HepG2 (cell line): ENCODE measurements around the gene TRPC4AP. TPM values are rescaled to one million over a fixed set of nuclear protein-coding genes. Genes with fewer than 3 reads are reported as not detected.

Source experiments
- ATAC-seq: fragments of 200-7000 bp; cut with Tn5 transposase; 3 replicates; pipeline ENCODE4 v1.9.1; 2020; ENCODE audit warnings: mild to moderate bottlenecking, moderate library complexity
- BruUV-seq: library from RNA; stranded (reverse); fragments of 400-500 nt; replicated peaks from 2 replicates; lab custom pipeline; 2021; lab: Mats Ljungman, UMichigan
- CTCF ChIA-PET: fragments of 300-600 bp; formaldehyde crosslinking; extraction: SDS; loops from one replicate; lab custom pipeline; 2021; ENCODE audit warnings: low total read pairs, inconsistent platforms, low intra/inter-chr PET ratio; lab: Yijun Ruan, JAX
- POLR2A ChIA-PET: fragments of 350-600 bp; sonication (Branson Sonifier 250); formaldehyde crosslinking; loops from one replicate; lab custom pipeline; 2020; ENCODE audit warnings: antibody characterized with exemption, inconsistent platforms; lab: Yijun Ruan, JAX
- DNase-seq: peaks from one replicate; pipeline ENCODE4 v3.0.0-alpha.2; 2015; ENCODE audit warnings: low spot score
- FAIRE-seq: peaks from 3 replicates; lab custom pipeline; 2011; peaks lifted over from hg19 to GRCh38; lab: Jason Lieb, UNC
- H2AFZ ChIP-seq: one replicate; pipeline ENCODE4 v1.6.1; 2011; ENCODE audit warnings: low read length, inconsistent platforms
- H3K27ac ChIP-seq: fragments of 300-600 bp; 3 replicates; pipeline ENCODE4 v1.8.0; 2011; ENCODE audit warnings: mixed run types, mild to moderate bottlenecking, mixed read lengths, low read length, inconsistent platforms; ENCODE audit not compliant: insufficient read depth; ENCODE audit errors: extremely low read length
- H3K27me3 ChIP-seq, 2 experiments: fragments of 200-600 bp in 1 of 2; 2 replicates in 1 of 2; 3 replicates in 1 of 2; pipeline versions ENCODE4 v1.6.0 to v1.8.0; 2011; ENCODE audit warnings: low read length in 2 of 2, mild to moderate bottlenecking in 2 of 2, moderate library complexity in 2 of 2, inconsistent platforms in 1 of 2; ENCODE audit not compliant: insufficient read depth in 2 of 2, control insufficient read depth in 1 of 2
- H3K36me3 ChIP-seq, 2 experiments: fragments of 200-600 bp in 1 of 2; replicated peaks in 1 of 2; 2 replicates in 1 of 2; 3 replicates in 1 of 2; pipeline versions ENCODE4 v1.5.1 to v1.8.0; 2011; ENCODE audit warnings: low read length in 2 of 2, inconsistent platforms in 1 of 2; ENCODE audit not compliant: insufficient read depth in 2 of 2, control insufficient read depth in 1 of 2
- H3K4me1 ChIP-seq: 2 replicates; pipeline ENCODE4 v1.5.1; 2012; ENCODE audit warnings: low read length, inconsistent platforms; ENCODE audit not compliant: insufficient read depth
- H3K4me2 ChIP-seq: 2 replicates; pipeline ENCODE4 v1.6.0; 2011; ENCODE audit warnings: low read depth, low read length, inconsistent platforms
- H3K4me3 ChIP-seq, 3 experiments: fragments of 200-600 bp in 1 of 3; sonication (generic), shearing (Covaris generic) in 1 of 3; replicated peaks in 1 of 3; 2 replicates each; pipeline ENCODE4 v1.5.1; 2011 to 2016; ENCODE audit warnings: low read length in 3 of 3, inconsistent platforms in 2 of 3, low read depth in 2 of 3, mild to moderate bottlenecking in 2 of 3, control low read depth in 1 of 3, mixed read lengths in 1 of 3; ENCODE audit not compliant: insufficient read depth in 1 of 3
- H3K79me2 ChIP-seq: one replicate; pipeline ENCODE4 v1.6.1; 2011; ENCODE audit warnings: low read length, inconsistent platforms; ENCODE audit not compliant: insufficient read depth
- H3K9ac ChIP-seq: 2 replicates; pipeline ENCODE4 v1.6.0; 2011; ENCODE audit warnings: mild to moderate bottlenecking, low read depth, low read length, inconsistent platforms; ENCODE audit not compliant: insufficient read depth
- H3K9me3 ChIP-seq: 2 replicates; pipeline ENCODE4 v1.5.1; 2012; ENCODE audit warnings: mild to moderate bottlenecking, low read length
- H4K20me1 ChIP-seq: 2 replicates; pipeline ENCODE4 v1.6.0; 2011; ENCODE audit warnings: inconsistent platforms, mild to moderate bottlenecking, low read length, moderate library complexity; ENCODE audit not compliant: insufficient read depth
- BHLHE40 ChIP-seq: IDR thresholded peaks from 2 replicates; pipeline ENCODE4 v1.6.1; 2011; ENCODE audit warnings: low read length, improper control_type of control experiment
- CEBPB ChIP-seq: IDR thresholded peaks from 2 replicates; pipeline ENCODE4 v1.6.1; 2011; ENCODE audit warnings: low read depth, low read length, improper control_type of control experiment, borderline replicate concordance
- KDM1A ChIP-seq: IDR thresholded peaks from 2 replicates; pipeline ENCODE4 v1.6.1; 2016; ENCODE audit warnings: missing compliant biosample characterization
- MAZ ChIP-seq, 2 experiments: sonication (generic) in 1 of 2; formaldehyde crosslinking in 1 of 2; IDR thresholded peaks; 2 replicates each; pipeline versions ENCODE4 v1.5.0 to v1.6.1; 2012 to 2020; ENCODE audit warnings: low read depth in 2 of 2, mild to moderate bottlenecking in 2 of 2, borderline replicate concordance in 1 of 2, improper control_type of control experiment in 1 of 2, low read length in 1 of 2, missing genetic modification reagents in 1 of 2, moderate library complexity in 1 of 2
- MEF2D ChIP-seq: sonication (generic); formaldehyde crosslinking; IDR thresholded peaks from 2 replicates; pipeline ENCODE4 v1.5.1; 2020; ENCODE audit warnings: mild to moderate bottlenecking, missing genetic modification reagents
- MXD1 ChIP-seq: sonication (generic); formaldehyde crosslinking; IDR thresholded peaks from 2 replicates; pipeline ENCODE4 v1.4.0; 2020; ENCODE audit warnings: mild to moderate bottlenecking, missing genetic modification reagents
- NCOR1 ChIP-seq: fragments of 200-600 bp; sonication (generic); IDR thresholded peaks from 2 replicates; pipeline ENCODE4 v1.7.0; 2017; ENCODE audit warnings: antibody characterized with exemption, low read length, borderline replicate concordance
- PAF1 ChIP-seq: IDR thresholded peaks from 2 replicates; pipeline ENCODE4 v1.6.1; 2016; ENCODE audit warnings: missing genetic modification reagents, missing compliant biosample characterization
- PAX8 ChIP-seq: sonication (generic); formaldehyde crosslinking; IDR thresholded peaks from 2 replicates; pipeline ENCODE4 v1.8.0; 2022; ENCODE audit warnings: mild to moderate bottlenecking, missing genetic modification reagents, borderline replicate concordance
- PHB2 ChIP-seq: fragments of 450-650 bp; IDR thresholded peaks from 2 replicates; pipeline ENCODE4 v1.6.1; 2018; ENCODE audit not compliant: partially characterized antibody
- YY1 ChIP-seq: IDR thresholded peaks from 2 replicates; pipeline ENCODE4 v1.6.1; 2011; ENCODE audit warnings: low read length, low read depth, moderate library complexity, mild to moderate bottlenecking; ENCODE audit not compliant: insufficient read depth, insufficient replicate concordance
- ZEB1 ChIP-seq: IDR thresholded peaks from 2 replicates; pipeline ENCODE4 v1.6.1; 2012; ENCODE audit warnings: mild to moderate bottlenecking, low read depth, inconsistent platforms; ENCODE audit not compliant: insufficient replicate concordance
- ZFYVE20 ChIP-seq: sonication (generic); formaldehyde crosslinking; IDR thresholded peaks from 2 replicates; pipeline ENCODE4 v1.8.0; 2023; ENCODE audit warnings: low read depth, mild to moderate bottlenecking, moderate library complexity, missing genetic modification reagents, borderline replicate concordance
- ZNF441 ChIP-seq: sonication (generic); formaldehyde crosslinking; IDR thresholded peaks from 2 replicates; pipeline ENCODE4 v1.7.0; 2021; ENCODE audit warnings: missing genetic modification reagents, borderline replicate concordance
- ZNF512 ChIP-seq: sonication (generic); formaldehyde crosslinking; IDR thresholded peaks from 2 replicates; pipeline ENCODE4 v1.4.0; 2020; ENCODE audit warnings: mild to moderate bottlenecking, missing genetic modification reagents
- ZNF512B ChIP-seq: sonication (generic); formaldehyde crosslinking; IDR thresholded peaks from 2 replicates; pipeline ENCODE4 v1.5.1; 2020; ENCODE audit warnings: missing genetic modification reagents, mild to moderate bottlenecking, borderline replicate concordance
- ZNF615 ChIP-seq: sonication (generic); formaldehyde crosslinking; IDR thresholded peaks from 2 replicates; pipeline ENCODE4 v1.5.0; 2020; ENCODE audit warnings: mild to moderate bottlenecking, missing genetic modification reagents, borderline replicate concordance
- ZNF720 ChIP-seq: sonication (generic); formaldehyde crosslinking; IDR thresholded peaks from 2 replicates; pipeline ENCODE4 v1.4.0; 2020; ENCODE audit warnings: missing genetic modification reagents
- ZNF781 ChIP-seq: sonication (generic); formaldehyde crosslinking; IDR thresholded peaks from 2 replicates; pipeline ENCODE4 v1.5.1; 2020; ENCODE audit warnings: borderline replicate concordance, mild to moderate bottlenecking, missing genetic modification reagents; ENCODE audit errors: not compliant biosample characterization
- WGBS: methylation state at CpG from one replicate; pipeline ENCODE4 v1.1.6; 2017; ENCODE audit warnings: low lambda C conversion rate; 5-methylcytosine and 5-hydroxymethylcytosine counted together
- in situ Hi-C: cut with HindIII; loops from 2 replicates; pipeline ENCODE4 v1.10.0; 2017; ENCODE audit warnings: low pct_unique_long_range_greater_than_20kb; ENCODE audit not compliant: extremely low pct_ligation_motif_present
- intact Hi-C: fragments of 100-400 bp; cut with micrococcal nuclease; formaldehyde crosslinking; loops from one replicate; pipeline ENCODE4 v1.10.0; 2022; ENCODE audit not compliant: unreplicated experiment
- polyA plus RNA-seq, 8 experiments: library from polyadenylated mRNA; depleted of rRNA in 3 of 8; stranded (reverse) in 7 of 8; unstranded in 1 of 8; fragments of >200 nt; fragmentation: Illumina TruSeq in 4 of 8; extraction: Trizol in 4 of 8; gene quantifications; 2 replicates each; pipeline versions ENCODE4 v1.2.1 to v1.2.3, GENCODE V29; 2011 to 2016; ENCODE audit warnings: low read depth in 4 of 8, missing spikeins in 1 of 8, mixed read lengths in 1 of 8; ENCODE audit not compliant: insufficient read depth in 1 of 8
- total RNA-seq, 5 experiments: library from RNA; depleted of rRNA; stranded (reverse); fragments of >200 nt; fragmentation: Illumina TruSeq; extraction: Trizol; gene quantifications; 2 replicates each; pipeline ENCODE4 v1.2.3, GENCODE V29; 2016; ENCODE audit warnings: low read depth in 1 of 5

Gene TRPC4AP
- total and polyA plus RNA-seq, 2 of the 13 experiments (the other 11 are each of a cell fraction or from before 2014, with no cell fraction given): 136 to 137 TPM

- no peaks in the 10 kb centered on the region for H4K20me1 ChIP-seq
- ChIA-PET CTCF (no interaction called here), POLR2A (no interaction called here)
- peaks cover 28 to 43% of the 10 kb centered on the region in 2 experiments for H3K27me3 ChIP-seq
- H2AFZ ChIP-seq: no peak overlapping the region
- FAIRE-seq (no peak), ATAC-seq (no peak), DNase-seq (no peak)
- no peaks in the 10 kb centered on the region for H3K36me3 ChIP-seq
- H3K79me2 ChIP-seq: no peaks in the 10 kb centered on the region
- 63% methylated on average over 12 of the region's 12 CpGs for WGBS
- H3K9ac ChIP-seq: no peak overlapping the region
- H3K9me3 ChIP-seq: no peaks in the 10 kb centered on the region
- H3K4me2 ChIP-seq: no peak overlapping the region
- no TSS peak for BruUV-seq
- in situ Hi-C loops (no loop called here), intact Hi-C loops (no loop called here)
- H3K4me1 ChIP-seq: peaks cover 13% of the 10 kb centered on the region
- H3K27ac ChIP-seq: no peak overlapping the region
- no peak overlapping the region for H3K4me3 ChIP-seq
- TF ChIP-seq MEF2D: 0 out of 2 replicates have a peak, but pooled peaks have one; percentile 26
- no peak for TF ChIP-seq YY1
- TF ChIP-seq PAX8: no peak
- peak; percentile 95 for TF ChIP-seq PAF1
- no peak for TF ChIP-seq ZNF441 (CRISPR knock-in tag)
- TF ChIP-seq CEBPB: no peak
- no peak for TF ChIP-seq ZNF512 (CRISPR knock-in tag)
- TF ChIP-seq ZEB1: no peak
- no peak for TF ChIP-seq ZNF720 (CRISPR knock-in tag)
- no peak for TF ChIP-seq MAZ (IDR thresholded peaks at IDR 0.05; ENCODE audit: borderline replicate concordance, low read depth, low read length)
- no peak for TF ChIP-seq MAZ (CRISPR knock-in tag; IDR thresholded peaks at IDR 0.05; ENCODE audit: low read depth)
- TF ChIP-seq BHLHE40: peak; percentile 13; the same call in 1 of the 2 replicates
- peak; percentile 4; the same call in 1 of the 2 replicates for TF ChIP-seq MXD1 (CRISPR knock-in tag)
- 0 out of 2 replicates have a peak, but pooled peaks have one; percentile 61 for TF ChIP-seq ZNF512B (CRISPR knock-in tag)
- TF ChIP-seq ZFYVE20 (CRISPR knock-in tag): no peak
- TF ChIP-seq NCOR1: no peak
- TF ChIP-seq ZNF615 (CRISPR knock-in tag): no peak
- TF ChIP-seq PHB2: no peak
- no peak for TF ChIP-seq KDM1A (CRISPR knock-in tag)
- no peak for TF ChIP-seq ZNF781 (CRISPR knock-in tag)
Measured at GRCh38 chr20:34988191-34988540, 104.4 kb downstream of the TRPC4AP start.
